Right lobe of liver (tissue), 6 donors: Measurements from ENCODE around the gene CARMIL1. TPM values are rescaled to one million over a fixed set of nuclear protein-coding genes. Genes with fewer than 3 reads are reported as not detected.
A peak's percentile ranks its signal among the peaks of the same experiment; 100 is the strongest.

Experiments used
- ATAC-seq, 4 donors: fragments of 200-7000 bp; cut with Tn5 transposase; one replicate each; pipeline ENCODE4 v1.9.1; 2020; ENCODE audit warnings: mild to moderate bottlenecking in 4 of 4, moderate library complexity in 4 of 4
- DNase-seq, 3 donors: peaks; one replicate each; pipeline ENCODE4 v3.0.0-alpha.2; 2020
- H3K27ac ChIP-seq, 3 donors: fragments of 200-600 bp; one replicate each; pipeline ENCODE4 v1.8.0; 2022
- H3K27me3 ChIP-seq, 2 donors: fragments of 200-600 bp; one replicate each; pipeline ENCODE4 v1.8.0; 2022
- H3K36me3 ChIP-seq, 4 donors: fragments of 200-600 bp; sonication (generic) in 1 of 4; one replicate each; pipeline versions ENCODE4 v1.5.1 to v1.8.0; 2017 to 2022; ENCODE audit warnings: control low read depth in 1 of 4
- H3K4me1 ChIP-seq, 4 donors: fragments of 200-600 bp; sonication (generic) in 1 of 4; one replicate each; pipeline versions ENCODE4 v1.5.1 to v1.8.0; 2017 to 2022; ENCODE audit warnings: control low read depth in 1 of 4
- H3K4me3 ChIP-seq, 3 donors: fragments of 200-600 bp; one replicate each; pipeline ENCODE4 v1.8.0; 2022
- H3K9me3 ChIP-seq, 4 donors: fragments of 200-600 bp; sonication (generic) in 1 of 4; one replicate each; pipeline versions ENCODE4 v1.5.1 to v1.8.0; 2017 to 2022; ENCODE audit warnings: control low read depth in 1 of 4
- POLR2A ChIP-seq: fragments of 450-650 bp; IDR thresholded peaks from one replicate; pipeline ENCODE4 v1.6.1; 2017; ENCODE audit warnings: antibody characterized with exemption, mild to moderate bottlenecking
- WGBS: methylation state at CpG from one replicate; pipeline ENCODE4 v1.1.6; 2018; ENCODE audit warnings: low coverage, low lambda C conversion rate; ENCODE audit not compliant: insufficient coverage; ENCODE audit errors: missing lambda C conversion rate; 5-methylcytosine and 5-hydroxymethylcytosine counted together
- intact Hi-C, 2 donors: fragments of 100-400 bp; cut with DNase I; formaldehyde crosslinking; loops; one replicate each; pipeline versions ENCODE4 v1.11.2 to v1.14.1; 2022
- total RNA-seq, 6 experiments: library from RNA; depleted of rRNA in 2 of 6; stranded (reverse); fragments of >200 nt in 2 of 6; fragmentation: NEBNext Ultra II Directional in 3 of 6; extraction: Animal tissue kit (Norgen Biotek cat#: 25700) in 3 of 6; gene quantifications; one replicate each; pipeline versions ENCODE4 v1.1.0 to v1.2.4, GENCODE V29; 2016 to 2023
- TF ChIP-seq, protein P1 (sequence below), 4 donors: fragments of 200-600 bp in 3 of 4; fragments of 450-650 bp in 1 of 4; IDR thresholded peaks; one replicate each; pipeline versions ENCODE4 v1.5.1 to v1.8.0; 2016 to 2022; ENCODE audit warnings: antibody characterized with exemption in 4 of 4, mild to moderate bottlenecking in 2 of 4
- donor health status: DM: no; HTN: yes; CAD: no.
- donor health status: DM: no; HTN: no; CAD: no.
- donor health status: DM: no; HTN: no; CAD: no.
- donor health status: DM: no; HTN: yes; CAD: no.
- donor health status: DM: no; HTN: yes; CAD: no.

The CARMIL1 gene
- total RNA-seq, 6 experiments from 2014 or later = 3.3 to 8.6 (median 4.6) TPM

GRCh38 chr6:25354078-25354932, 75.1 kb downstream of the CARMIL1 start:
- Histone ChIP-seq H3K4me3 (no peak overlapping the region), H3K27me3 (no peaks in the 10 kb centered on the region), H3K9me3 (no peaks in the 10 kb centered on the region), H3K4me1 (no peaks in the 10 kb centered on the region), H3K27ac (no peak overlapping the region), H3K36me3 (no peaks in the 10 kb centered on the region)
- TF ChIP-seq, protein P1, sequence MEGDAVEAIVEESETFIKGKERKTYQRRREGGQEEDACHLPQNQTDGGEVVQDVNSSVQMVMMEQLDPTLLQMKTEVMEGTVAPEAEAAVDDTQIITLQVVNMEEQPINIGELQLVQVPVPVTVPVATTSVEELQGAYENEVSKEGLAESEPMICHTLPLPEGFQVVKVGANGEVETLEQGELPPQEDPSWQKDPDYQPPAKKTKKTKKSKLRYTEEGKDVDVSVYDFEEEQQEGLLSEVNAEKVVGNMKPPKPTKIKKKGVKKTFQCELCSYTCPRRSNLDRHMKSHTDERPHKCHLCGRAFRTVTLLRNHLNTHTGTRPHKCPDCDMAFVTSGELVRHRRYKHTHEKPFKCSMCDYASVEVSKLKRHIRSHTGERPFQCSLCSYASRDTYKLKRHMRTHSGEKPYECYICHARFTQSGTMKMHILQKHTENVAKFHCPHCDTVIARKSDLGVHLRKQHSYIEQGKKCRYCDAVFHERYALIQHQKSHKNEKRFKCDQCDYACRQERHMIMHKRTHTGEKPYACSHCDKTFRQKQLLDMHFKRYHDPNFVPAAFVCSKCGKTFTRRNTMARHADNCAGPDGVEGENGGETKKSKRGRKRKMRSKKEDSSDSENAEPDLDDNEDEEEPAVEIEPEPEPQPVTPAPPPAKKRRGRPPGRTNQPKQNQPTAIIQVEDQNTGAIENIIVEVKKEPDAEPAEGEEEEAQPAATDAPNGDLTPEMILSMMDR (IDR thresholded peaks at IDR 0.05) = no peak
- TF ChIP-seq POLR2A = no peak
- no peak for ATAC-seq
- intact Hi-C loops = no loop called here
- WGBS = 77% methylated on average over 5 of the region's 5 CpGs
- no peak for DNase-seq

DNA sequence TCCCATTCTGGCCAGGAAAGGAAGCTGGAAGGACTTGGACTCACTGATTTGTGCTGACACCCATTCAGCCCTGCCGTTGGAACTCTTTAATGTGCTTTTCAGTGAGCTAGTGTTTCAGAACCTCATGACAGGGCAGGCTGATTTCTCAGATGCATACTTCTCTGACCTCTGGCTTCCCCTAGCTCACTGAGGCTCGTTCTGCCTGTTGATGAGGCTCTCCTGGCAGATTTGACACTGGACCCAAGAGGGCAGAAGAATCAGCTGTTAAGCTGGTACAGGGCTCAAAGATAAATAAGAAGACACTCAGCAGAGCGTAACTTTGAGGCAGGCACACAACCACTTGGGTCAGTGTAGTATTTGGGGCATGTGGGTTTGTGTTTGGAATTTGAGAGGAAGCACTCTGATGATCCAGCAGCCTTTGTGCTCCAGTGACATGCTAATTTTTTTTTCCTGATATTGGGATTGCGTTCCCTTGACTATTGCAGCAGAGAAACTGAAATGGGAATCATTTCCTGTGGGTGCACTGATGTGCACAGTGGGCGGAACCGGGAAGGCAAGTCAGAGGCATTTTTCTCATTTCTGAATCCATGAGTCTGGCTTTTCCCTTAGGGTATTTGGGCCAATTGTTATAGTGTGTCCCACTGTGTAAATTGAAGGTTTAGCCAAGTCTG, 80.2 kb downstream of the CARMIL1 start:
- no peaks in the 10 kb centered on the region for H3K9me3 ChIP-seq
- DNase-seq = no peak
- 52% methylated on average over 5 of the region's 6 CpGs for WGBS
- H3K36me3 ChIP-seq = no peaks in the 10 kb centered on the region
- intact Hi-C loops = no loop called here
- H3K27me3 ChIP-seq = no peaks in the 10 kb centered on the region
- TF ChIP-seq, protein P1 (IDR thresholded peaks at IDR 0.05) = no peak
- TF ChIP-seq POLR2A = no peak
- peak in 2 of 4 donors; percentile 18 to 57 for ATAC-seq
- no peak overlapping the region for H3K4me3 ChIP-seq
- no peaks in the 10 kb centered on the region for H3K4me1 ChIP-seq
- H3K27ac ChIP-seq = no peak overlapping the region

GRCh38 chr6:25359891-25360290, 80.7 kb downstream of the CARMIL1 start:
- Histone ChIP-seq H3K27me3 (no peaks in the 10 kb centered on the region), H3K36me3 (no peaks in the 10 kb centered on the region), H3K4me3 (no peak overlapping the region), H3K4me1 (no peaks in the 10 kb centered on the region), H3K9me3 (no peaks in the 10 kb centered on the region), H3K27ac (no peak overlapping the region)
- ATAC-seq = no peak
- TF ChIP-seq, protein P1 (IDR thresholded peaks at IDR 0.05) = no peak
- no peak for TF ChIP-seq POLR2A
- WGBS = 81% methylated on average over 2 of the region's 2 CpGs
- intact Hi-C loops = no loop called here
- DNase-seq = no peak

- ATAC-seq (no peak), DNase-seq (no peak)
- no peaks in the 10 kb centered on the region for H3K36me3 ChIP-seq
- no peak for TF ChIP-seq POLR2A
- TF ChIP-seq, protein P1 (IDR thresholded peaks at IDR 0.05) = no peak
- 70% methylated on average over 1 of the region's 1 CpG for WGBS
- no peaks in the 10 kb centered on the region for H3K4me1 ChIP-seq
- no peak overlapping the region for H3K27ac ChIP-seq
- no peak overlapping the region for H3K4me3 ChIP-seq
- H3K27me3 ChIP-seq = no peaks in the 10 kb centered on the region
- intact Hi-C loops = no loop called here
- H3K9me3 ChIP-seq = no peaks in the 10 kb centered on the region
Observed at GRCh38 chr6:25360621-25361020, 81.4 kb downstream of the CARMIL1 start.
